NCI-H2107 treated with DMSO at 0.1 percent for 48 hours (cell line): ENCODE data around the gene KCNIP4.

ENCODE experiments used
- DNase-seq: peaks from one replicate; lab custom pipeline; 2025; ENCODE audit not compliant: unreplicated experiment; lab: John Stamatoyannopoulos, UW

Gene KCNIP4

GRCh38 chr4:21856301-21856700 is 92.3 kb downstream of the KCNIP4 start:
- DNase-seq: no peak

- DNase-seq: no peak
Measured at GRCh38 chr4:21849077-21849476, 99.5 kb downstream of the KCNIP4 start.

DNA sequence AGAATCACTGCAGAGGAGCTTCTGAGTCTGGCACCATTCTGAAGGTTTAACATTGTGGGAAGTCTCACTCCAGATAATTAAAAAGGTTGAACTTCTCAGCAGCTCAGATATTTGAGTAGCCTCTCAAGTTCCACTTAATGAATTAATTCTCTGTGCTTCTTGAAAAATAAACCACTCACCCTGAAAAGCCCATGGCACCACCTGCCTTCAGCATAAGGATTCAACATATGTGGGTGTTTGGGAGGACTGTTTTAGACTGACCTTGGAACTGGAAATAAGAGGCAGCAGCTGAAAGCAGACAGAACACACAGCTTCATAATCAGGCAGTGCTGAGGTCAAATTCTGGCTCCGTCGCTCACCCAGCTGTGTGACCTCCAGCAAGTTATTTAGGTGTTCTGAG is 100.6 kb downstream of the KCNIP4 start:
- no peak for DNase-seq

DNA sequence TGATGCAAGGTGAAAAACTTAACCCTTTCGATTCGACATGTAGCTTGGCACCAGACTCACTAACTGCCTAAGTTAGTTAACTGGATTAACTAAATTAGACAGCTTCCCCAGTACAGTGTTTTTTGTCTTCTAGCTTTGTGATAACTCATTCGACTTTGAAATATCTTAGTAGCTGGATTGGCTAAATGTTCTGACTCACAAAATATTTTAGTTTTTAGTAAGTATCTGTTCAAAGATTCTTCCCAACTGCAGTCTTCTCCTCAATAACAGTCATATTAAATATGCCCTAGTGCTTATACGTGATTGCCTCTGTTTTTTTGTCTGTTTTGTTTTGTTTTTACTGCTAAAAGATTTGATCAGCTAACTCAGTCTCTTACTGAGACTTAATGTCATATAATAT is 102.9 kb downstream of the KCNIP4 start:
- DNase-seq: no peak

DNA sequence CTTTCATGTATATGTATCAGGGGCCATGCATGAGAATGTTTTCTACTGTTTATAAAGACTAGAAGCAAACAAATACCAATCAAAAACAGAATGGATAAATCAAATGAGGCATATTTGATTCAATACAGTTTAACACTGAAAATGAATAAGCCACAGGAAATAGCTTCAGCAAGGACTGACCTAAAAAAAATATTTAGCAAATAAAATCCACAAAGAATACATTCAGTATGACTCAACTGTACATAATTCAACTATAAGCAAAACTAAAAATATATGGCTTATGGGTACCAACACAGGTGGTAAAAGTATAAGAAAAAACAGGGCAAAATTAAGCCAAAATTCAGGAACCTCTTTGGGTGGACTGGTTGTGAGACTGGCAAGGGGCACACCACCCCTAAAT is 112.9 kb downstream of the KCNIP4 start:
- no peak for DNase-seq

- DNase-seq: no peak
Measured at GRCh38 chr4:21830272-21830671, 118.3 kb downstream of the KCNIP4 start.

- no peak for DNase-seq
Measured at GRCh38 chr4:21827575-21827974, 121.0 kb downstream of the KCNIP4 start.

DNA sequence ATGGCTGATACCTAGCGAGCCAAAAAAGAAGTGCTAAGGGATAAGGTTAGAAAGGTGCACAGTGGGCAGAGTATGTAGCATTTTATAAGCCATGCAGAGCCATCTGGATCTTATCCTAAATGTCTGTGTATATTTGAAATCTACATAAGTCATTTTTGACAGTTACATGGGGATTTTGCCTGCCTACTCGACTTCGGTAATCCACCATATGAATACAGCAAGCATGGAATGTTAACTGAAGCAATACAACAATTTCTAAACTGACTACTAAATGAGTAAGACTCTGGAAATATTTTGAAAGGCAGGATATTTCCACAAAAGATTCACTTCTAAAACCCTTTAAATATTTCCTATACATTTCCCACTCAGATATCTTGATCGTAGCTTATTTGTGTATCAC is 122.5 kb downstream of the KCNIP4 start:
- DNase-seq: no peak

DNA sequence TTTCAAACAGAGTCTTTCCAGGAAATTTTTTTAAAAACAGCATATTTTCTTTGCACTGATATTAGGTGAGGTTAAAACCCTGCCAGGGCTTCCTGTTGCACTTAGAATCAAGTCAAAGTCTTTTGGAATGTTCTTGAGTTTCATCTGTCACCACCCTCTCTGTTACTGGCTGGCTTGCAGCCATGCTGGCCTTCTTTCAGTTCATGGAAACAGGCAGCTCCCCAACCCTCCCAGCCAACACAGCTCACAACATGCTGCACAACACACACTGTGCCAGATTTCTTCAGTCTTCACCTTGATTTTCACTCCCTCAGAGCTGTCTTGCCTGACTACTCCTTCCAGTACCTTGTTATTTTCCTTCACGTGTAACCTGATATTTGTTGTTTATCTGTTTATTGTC is 129.5 kb downstream of the KCNIP4 start:
- no peak for DNase-seq

- DNase-seq: no peak
Measured at GRCh38 chr4:21815651-21816377, 132.8 kb downstream of the KCNIP4 start.

DNA sequence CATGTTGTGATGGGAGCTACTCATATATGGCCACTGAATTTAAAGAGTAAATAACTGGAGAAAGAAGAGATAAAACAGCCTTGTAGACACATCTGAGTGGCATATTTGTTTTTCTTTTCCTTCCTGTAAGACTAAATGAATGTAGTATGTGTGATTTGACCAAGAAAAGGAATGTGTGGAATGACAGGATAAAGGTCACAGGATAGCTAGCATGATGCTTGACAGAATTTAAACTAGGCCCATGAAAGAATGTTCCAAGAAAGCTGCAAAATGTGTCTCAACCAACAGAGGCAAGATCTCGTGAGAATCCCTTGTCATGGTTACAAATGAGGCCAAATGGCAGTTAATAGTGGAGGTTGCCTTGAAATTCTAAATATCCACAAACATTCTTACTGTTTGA is 137.0 kb downstream of the KCNIP4 start:
- DNase-seq: no peak

DNA sequence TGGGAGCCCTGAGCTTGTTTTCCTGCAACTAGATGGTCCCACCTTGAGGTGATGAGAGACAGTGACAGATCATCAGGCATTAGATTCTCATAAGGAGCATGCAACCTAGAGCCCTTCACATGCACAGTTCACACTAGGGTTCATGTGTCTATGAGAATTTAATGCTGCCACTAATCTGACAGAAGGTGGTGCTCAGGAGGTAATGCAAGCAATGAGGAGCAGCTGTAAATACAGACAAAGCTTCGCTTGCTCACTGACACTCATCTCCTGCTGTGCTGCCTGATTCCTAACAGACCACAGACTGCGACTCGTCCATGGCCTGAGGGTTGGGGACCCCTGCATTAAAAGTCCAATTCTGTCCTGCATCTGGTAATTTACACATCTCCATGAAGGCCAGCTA is 141.6 kb downstream of the KCNIP4 start:
- no peak for DNase-seq

DNA sequence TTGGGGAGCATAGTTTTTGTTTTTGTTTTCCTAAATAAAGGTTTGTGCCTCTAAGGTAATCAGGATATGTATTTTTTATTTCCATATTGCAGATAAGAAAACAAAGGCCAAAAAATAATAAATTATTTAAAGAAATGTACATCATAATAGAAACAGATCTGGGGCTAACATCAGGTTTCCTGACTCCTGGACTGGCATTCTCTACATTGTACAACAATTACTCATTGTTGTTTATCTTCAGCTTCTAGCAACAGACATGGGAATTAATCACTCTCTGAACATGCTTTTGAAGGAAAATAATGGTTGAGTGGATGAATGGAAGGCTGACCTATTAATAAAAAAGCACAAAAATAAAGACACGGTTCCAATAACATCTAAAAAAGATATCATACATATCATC is 146.2 kb downstream of the KCNIP4 start:
- no peak for DNase-seq

DNA sequence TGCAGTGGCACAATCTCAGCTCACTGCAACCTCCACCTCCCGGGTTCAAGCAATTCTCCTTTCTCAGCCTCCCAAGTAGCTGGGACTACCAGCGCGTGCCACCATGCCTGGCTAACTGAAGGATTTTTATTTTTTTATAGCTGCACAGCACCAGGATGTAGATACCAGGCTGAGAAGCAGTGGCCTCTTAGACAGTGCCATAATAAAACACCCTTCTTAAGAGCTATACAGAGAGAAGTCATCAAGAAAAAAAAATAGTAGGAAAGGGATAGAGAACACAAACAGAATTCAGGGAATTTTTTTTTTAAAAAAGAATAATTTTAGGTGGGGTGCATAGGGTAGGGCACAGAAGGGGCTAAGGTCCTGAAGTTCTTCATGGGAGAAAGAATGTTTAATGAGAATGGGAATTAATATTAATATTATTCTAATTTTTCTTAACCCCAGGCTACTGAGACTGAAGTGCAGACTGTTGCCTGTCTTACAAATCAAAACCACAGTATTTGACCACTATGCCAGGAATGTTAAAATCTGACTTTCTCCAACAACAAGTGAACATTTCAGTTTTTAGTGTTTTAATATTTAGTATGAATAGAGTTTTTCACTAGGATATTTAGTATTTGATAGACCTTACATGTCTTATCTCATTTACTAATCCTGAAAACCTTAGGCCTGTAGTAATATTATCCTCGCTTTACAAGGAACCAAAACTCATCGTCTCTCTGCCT is 146.7 kb downstream of the KCNIP4 start:
- no peak for DNase-seq

GRCh38 chr4:21795091-21795490 is 153.5 kb downstream of the KCNIP4 start:
- DNase-seq: no peak

- no peak for DNase-seq
Measured at GRCh38 chr4:21792736-21793135, 155.8 kb downstream of the KCNIP4 start.

DNA sequence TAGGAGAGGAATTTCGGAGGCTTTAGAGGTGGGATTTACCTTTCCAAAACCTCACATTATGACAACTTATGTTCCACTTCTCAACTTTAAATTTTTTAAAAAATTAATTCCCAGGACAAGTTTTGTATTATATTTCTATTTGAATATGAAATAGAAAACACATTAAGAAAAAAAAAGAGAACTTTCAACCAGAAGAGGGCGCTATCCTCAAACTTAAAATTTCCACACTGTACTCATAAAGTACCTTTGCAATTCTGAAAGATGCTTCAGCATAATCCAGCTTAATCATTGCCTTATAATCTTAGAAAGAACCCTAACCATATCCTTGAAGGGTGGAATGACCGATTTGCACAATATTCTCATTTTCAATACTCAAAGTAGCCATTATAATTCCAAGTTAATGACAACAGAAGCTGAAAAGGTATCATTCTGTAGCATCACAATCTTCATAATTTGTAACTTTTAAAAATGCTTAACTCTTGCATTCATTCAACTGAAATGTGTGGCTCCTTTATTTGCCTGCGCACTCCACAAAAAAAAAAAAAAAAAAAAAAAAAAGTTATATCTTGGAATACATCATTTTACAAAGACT is 158.0 kb downstream of the KCNIP4 start:
- DNase-seq: no peak

DNA sequence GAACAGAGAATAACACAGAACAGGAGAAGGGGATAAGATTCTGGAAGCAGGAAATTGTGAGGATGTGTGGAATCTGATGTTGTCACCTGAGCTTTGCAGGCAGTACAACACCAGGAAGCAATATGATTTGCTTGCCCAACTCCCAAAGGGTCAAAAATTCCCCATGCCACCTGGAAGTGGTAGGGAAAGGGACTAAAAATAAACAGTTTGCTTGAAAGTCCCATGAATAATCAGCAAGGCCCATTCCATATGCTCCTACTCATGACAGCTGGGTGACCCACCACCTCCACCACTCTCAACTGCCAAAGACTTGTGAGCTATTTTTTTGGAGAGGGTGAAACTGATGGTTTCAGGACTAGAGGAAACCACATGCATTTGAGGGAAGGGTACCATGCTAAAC is 168.4 kb downstream of the KCNIP4 start:
- no peak for DNase-seq

DNA sequence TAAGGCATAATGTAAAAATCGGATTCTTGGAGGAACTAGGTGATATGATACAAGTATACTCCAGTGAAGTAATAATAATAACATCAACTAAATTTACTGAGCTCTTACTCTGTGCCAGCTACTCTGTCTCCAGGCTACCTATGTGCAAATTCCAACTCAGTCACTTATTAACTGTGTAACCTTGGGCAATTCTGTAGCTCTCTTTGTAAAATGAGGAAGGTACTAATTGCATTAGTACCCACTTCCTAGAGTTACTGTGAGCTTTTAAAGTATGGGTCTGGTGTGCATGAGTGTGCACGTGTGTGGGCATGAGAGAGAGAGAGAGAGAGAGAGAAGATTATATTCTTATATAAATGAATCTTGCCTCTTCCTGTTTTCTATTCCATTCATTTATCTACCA is 169.9 kb downstream of the KCNIP4 start:
- no peak for DNase-seq

DNA sequence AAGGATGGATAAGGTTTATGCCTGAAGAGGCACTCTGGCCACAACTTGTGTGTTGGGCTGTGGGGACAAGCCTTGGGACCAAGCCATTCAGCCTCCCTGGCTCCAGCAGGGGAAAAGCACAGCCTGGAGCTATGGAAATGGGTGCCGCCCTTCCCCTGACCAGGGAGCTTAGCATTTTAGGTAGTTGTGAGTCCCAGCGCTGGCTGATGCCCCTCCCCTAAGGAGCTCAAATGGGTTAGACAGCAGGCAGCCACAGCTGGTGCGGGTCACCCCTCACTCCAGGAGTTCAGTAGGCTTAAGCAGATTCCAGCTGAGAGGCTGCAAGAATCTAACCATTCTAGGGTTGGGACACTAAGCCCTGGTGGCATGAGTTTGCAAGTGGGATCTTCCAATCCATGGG is 172.9 kb downstream of the KCNIP4 start:
- no peak for DNase-seq

- DNase-seq: no peak
Measured at GRCh38 chr4:21769404-21770147, 179.0 kb downstream of the KCNIP4 start.
